Hematopoietic multipotent progenitor cell treated with erythropoietin and hydrocortisone succinate and interleukin-3 and kit ligand, for 17 days (in vitro differentiated cells): Measurements from ENCODE around the gene CDH15.
"Not testable (repeated sequence)": the region's sequence is repeated elsewhere in the genome, so short reads cannot be mapped to it uniquely, and the experiment has no call there.

Experiments used
- DNase-seq: peaks from one replicate; pipeline ENCODE4 v3.0.0-alpha.2; 2015; ENCODE audit warnings: low spot score

Gene CDH15

DNA sequence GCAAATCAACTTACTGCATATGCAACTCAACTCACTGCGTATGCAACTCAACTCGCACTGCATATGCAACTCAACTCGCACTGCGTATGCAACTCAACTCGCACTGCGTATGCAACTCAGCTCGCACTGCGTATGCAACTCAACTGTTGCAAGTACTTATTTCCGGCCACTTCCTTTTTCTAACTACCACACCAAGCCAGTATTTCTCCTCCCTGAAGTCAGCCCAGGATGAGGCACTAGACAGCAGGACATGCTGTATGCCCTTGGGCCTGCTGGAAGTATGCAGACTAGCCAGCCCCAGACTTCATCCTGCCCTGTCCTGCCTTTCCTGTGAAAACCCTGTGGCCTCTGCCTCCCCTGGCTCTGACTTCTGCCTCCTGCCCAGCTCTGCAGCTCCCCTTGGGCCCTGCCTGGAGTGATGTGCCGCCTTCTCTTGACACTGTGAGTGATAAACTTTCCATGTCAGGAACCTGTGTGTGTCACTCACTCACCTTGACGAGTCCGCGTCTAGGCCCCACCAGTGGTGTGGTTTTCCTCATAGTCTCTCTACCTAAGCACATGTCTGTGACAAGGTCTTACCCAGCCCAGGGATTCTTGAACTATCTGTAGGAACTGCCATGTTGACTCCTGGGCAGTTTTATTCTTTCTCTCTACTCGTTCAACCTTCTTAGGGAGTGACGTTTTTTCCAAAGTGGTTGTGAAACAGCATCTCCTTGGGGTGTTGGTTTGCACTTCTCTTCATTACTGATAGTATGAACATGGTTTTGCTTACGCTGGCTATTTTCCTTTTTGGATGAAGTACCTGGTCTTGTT lies 62.3 kb downstream of the CDH15 start:
- no peak for DNase-seq

DNA sequence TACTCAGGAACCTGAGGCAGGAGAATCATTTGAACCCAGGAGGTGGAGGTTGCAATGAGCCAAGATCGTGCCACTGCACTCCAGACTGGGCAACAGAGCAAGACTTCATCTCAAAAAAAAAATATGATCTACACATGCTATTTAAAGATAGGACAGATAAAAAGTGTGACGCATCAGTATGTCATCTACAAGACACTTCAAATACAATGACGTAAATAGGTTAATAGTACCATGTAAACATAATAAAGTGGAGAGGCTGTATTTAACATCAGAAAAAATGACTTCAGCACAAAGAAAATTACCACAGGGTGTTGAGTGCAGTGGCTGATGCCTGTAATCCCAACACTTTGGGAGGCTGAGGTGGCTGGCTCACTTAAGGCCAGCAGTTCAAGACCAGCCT lies 66.2 kb downstream of the CDH15 start:
- no peak for DNase-seq

DNA sequence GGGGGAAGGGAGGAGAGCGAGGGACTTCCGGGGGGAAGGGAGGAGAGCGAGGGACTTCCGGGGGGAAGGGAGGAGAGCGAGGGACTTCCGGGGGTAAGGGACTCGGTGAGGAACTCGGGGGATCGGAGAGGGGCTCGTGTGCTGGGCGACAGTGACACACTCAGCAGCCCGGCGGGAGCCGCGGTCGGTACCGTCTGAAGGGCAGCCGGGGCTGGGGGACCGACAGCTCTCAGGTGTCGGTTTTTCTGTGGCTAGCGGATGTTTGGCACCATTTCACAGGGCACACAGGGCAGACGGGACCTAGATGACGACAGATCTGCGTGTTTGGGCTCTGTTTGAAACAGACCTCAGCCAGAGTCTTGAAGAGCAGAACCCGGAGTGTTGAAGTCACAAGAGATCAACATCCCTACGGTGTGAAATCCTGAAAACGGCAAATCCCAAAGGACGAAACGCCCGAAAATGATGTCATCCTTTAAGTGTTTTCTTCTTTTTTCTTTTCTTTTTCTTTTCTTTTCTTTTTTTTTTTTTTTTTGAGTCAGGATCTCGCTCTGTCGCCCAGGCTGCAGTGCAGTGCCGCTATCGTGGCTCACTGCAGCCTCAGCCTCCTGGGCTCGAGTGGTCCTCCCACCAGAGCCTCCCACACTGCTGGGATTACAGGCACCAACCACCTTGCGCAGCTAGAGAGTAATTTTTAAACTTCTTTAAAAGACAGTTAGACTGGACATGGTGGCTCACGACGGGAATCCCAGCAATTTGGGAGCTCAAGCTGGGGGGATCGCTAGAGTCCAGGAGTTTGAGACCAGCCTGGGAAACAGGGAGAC lies 69.8 kb downstream of the CDH15 start:
- peak; percentile 80 for DNase-seq

DNA sequence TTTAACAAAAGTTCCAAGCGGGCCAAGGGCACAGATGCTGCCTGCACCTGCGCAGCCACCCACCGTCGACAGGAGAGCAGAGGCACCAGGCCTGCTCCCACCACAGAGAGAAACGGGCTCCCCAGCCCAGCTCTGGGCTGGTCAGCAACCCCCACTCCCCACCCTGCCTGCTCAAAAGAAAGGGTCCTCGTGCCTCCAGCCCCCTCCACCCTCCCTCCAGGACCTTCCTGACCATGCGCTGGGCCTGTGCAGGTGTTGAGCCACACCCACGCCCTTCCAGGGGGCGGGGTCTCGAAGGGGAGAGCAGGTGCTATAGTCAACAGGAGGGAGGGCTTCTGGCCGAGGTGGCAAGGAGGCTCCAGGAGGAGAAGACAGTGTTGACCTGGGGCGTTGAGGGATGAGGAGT lies 71.2 kb downstream of the CDH15 start:
- DNase-seq, result no peak

DNA sequence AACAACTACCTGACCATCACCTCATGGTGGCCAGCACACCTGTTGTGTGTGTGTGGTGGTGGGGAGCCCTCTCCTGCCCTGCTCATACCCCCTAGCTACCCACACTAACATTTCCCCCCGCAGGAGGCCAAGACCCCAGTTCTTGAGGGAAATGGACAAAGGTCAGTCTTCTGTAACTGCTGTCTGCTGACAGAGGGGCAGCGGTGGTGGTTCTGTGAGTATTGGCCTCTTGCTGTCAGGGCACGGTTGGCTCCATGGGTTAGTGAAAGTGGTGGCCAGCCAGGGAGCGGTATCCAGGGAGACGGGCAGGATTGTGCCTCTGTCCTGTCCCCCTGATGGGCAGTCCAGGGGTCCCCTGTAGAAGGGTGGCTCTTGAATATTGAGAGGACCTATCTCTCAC lies 72.1 kb downstream of the CDH15 start:
- DNase-seq, result no peak

DNA sequence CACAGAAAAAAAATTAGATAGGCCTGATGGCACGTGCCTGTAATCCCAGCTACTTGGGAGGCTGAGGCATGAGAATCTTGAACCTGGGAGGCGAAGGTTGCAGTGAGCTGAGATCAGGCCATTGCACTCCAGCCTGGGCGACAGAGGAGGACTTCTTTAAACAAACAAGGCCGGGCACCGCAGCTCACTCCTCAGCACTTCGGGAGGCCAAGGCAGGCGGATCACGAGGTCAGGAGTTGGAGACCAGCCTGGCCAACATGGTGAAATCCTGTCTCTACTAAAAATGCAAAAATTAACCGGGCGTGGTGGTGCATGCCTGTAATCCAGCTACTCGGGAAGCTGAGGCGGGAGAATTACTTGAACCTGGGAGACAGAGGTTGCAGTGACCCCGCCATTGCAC lies 72.7 kb downstream of the CDH15 start:
- DNase-seq, result not testable (repeated sequence)

DNA sequence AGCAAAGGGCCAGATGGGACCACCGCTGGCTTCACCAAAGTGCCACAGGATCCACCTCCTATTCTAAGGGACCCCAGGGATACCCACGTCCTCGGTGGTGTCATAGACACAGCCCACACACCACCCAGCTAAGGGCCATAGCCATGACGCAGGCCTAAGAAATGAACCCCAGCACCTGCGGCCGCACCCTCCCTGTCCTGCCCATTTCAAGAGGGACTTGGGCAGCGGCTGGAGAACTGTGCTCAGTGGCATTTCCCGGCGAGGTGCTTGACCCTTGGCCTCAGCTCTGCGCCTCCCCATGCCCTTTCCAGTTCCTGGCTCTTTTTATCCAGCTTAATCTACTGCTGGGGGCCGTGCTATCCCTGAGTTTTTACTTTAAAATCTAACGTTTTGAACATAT lies 73.2 kb downstream of the CDH15 start:
- no peak for DNase-seq
